H9 (cell line): ENCODE data around the gene CYP1A1. TPM values are rescaled to one million over a fixed set of nuclear protein-coding genes. Genes with fewer than 3 reads are reported as not detected.

Experiments
- DNase-seq: peaks from one replicate; pipeline ENCODE4 v3.0.0-alpha.2; 2017
- H2AFZ ChIP-seq: one replicate; pipeline ENCODE4 v1.6.1; 2013; ENCODE audit warnings: mild to moderate bottlenecking, low read length, control low read depth, moderate library complexity
- H2AK5ac ChIP-seq: 2 replicates; pipeline ENCODE4 v1.6.1; 2013; ENCODE audit warnings: low read length, control low read depth, mixed read lengths; ENCODE audit not compliant: insufficient read length
- H2BK120ac ChIP-seq: one replicate; pipeline ENCODE4 v1.6.1; 2013; ENCODE audit warnings: low read depth, mild to moderate bottlenecking, low read length, control low read depth, inconsistent platforms; ENCODE audit not compliant: poor library complexity, severe bottlenecking
- H2BK12ac ChIP-seq: 2 replicates; pipeline ENCODE4 v1.6.1; 2013; ENCODE audit warnings: low read length, control low read depth, mixed read lengths, low read depth; ENCODE audit not compliant: insufficient read length
- H2BK15ac ChIP-seq: 2 replicates; pipeline ENCODE4 v1.6.1; 2013; ENCODE audit warnings: low read depth, low read length, control low read depth
- H2BK20ac ChIP-seq: one replicate; pipeline ENCODE4 v1.6.1; 2013; ENCODE audit warnings: low read depth, mild to moderate bottlenecking, low read length, control low read depth, inconsistent platforms; ENCODE audit not compliant: poor library complexity, severe bottlenecking
- H2BK5ac ChIP-seq: 2 replicates; pipeline ENCODE4 v1.6.1; 2013; ENCODE audit warnings: low read length, control low read depth, mixed read lengths; ENCODE audit not compliant: insufficient read length
- H3K14ac ChIP-seq: 2 replicates; pipeline ENCODE4 v1.6.1; 2013; ENCODE audit warnings: low read length, control low read depth; ENCODE audit not compliant: insufficient read depth
- H3K18ac ChIP-seq: 2 replicates; pipeline ENCODE4 v1.6.1; 2013; ENCODE audit warnings: low read depth, mild to moderate bottlenecking, mixed read lengths, low read length, control low read depth; ENCODE audit not compliant: insufficient read length
- H3K23ac ChIP-seq: 2 replicates; pipeline ENCODE4 v1.6.1; 2013; ENCODE audit warnings: low read length, control low read depth, mixed read lengths, low read depth; ENCODE audit not compliant: insufficient read length
- H3K23me2 ChIP-seq: 2 replicates; pipeline ENCODE4 v1.6.1; 2013; ENCODE audit warnings: low read depth, mild to moderate bottlenecking, mixed read lengths, low read length, control low read depth; ENCODE audit not compliant: insufficient read length, poor library complexity, severe bottlenecking
- H3K27ac ChIP-seq: 2 replicates; pipeline ENCODE4 v1.5.1; 2013; ENCODE audit warnings: low read length, control low read depth, mixed read lengths, low read depth; ENCODE audit not compliant: insufficient read length
- H3K27me3 ChIP-seq: 2 replicates; pipeline ENCODE4 v1.6.1; 2013; ENCODE audit warnings: low read length, control low read depth, inconsistent platforms; ENCODE audit not compliant: insufficient read depth
- H3K4ac ChIP-seq: 2 replicates; pipeline ENCODE4 v1.6.1; 2013; ENCODE audit warnings: low read depth, mild to moderate bottlenecking, control low read depth, inconsistent platforms, low read length, moderate library complexity
- H3K4me1 ChIP-seq: 2 replicates; pipeline ENCODE4 v1.6.1; 2013; ENCODE audit warnings: low read length, control low read depth, inconsistent platforms; ENCODE audit not compliant: insufficient read depth
- H3K4me2 ChIP-seq: 2 replicates; pipeline ENCODE4 v1.6.1; 2013; ENCODE audit warnings: low read length, control low read depth, mixed read lengths; ENCODE audit not compliant: insufficient read length, insufficient read depth
- H3K56ac ChIP-seq: 2 replicates; pipeline ENCODE4 v1.6.1; 2013; ENCODE audit warnings: low read depth, mild to moderate bottlenecking, mixed read lengths, low read length, control low read depth; ENCODE audit not compliant: insufficient read length
- H3K79me1 ChIP-seq: 2 replicates; pipeline ENCODE4 v1.6.1; 2013; ENCODE audit warnings: low read depth, mild to moderate bottlenecking, moderate library complexity, low read length, control low read depth, inconsistent platforms; ENCODE audit not compliant: insufficient read depth, poor library complexity, severe bottlenecking
- H3K79me2 ChIP-seq: 2 replicates; pipeline ENCODE4 v1.6.1; 2013; ENCODE audit warnings: low read length, control low read depth, inconsistent platforms; ENCODE audit not compliant: insufficient read depth
- H3K9ac ChIP-seq: 2 replicates; pipeline ENCODE4 v1.6.1; 2013; ENCODE audit warnings: low read length, control low read depth, mixed read lengths; ENCODE audit not compliant: insufficient read length; ENCODE audit errors: extremely low read depth
- H3K9me3 ChIP-seq: one replicate; pipeline ENCODE4 v1.6.1; 2013; ENCODE audit warnings: low read depth, low read length, inconsistent platforms; ENCODE audit not compliant: control insufficient read depth
- H3T11ph ChIP-seq: one replicate; pipeline ENCODE4 v1.6.1; 2013; ENCODE audit warnings: mild to moderate bottlenecking, low read length, control low read depth, inconsistent platforms
- H4K20me1 ChIP-seq: one replicate; pipeline ENCODE4 v1.6.1; 2013; ENCODE audit not compliant: control insufficient read depth, insufficient read length, insufficient read depth
- H4K5ac ChIP-seq: 2 replicates; pipeline ENCODE4 v1.6.1; 2013; ENCODE audit warnings: low read depth, mild to moderate bottlenecking, mixed read lengths, low read length, control low read depth; ENCODE audit not compliant: insufficient read length
- H4K8ac ChIP-seq: replicated peaks from 2 replicates; pipeline ENCODE4 v1.6.1; 2013; ENCODE audit warnings: low read length, control low read depth, mixed read lengths, low read depth; ENCODE audit not compliant: insufficient read length
- H4K91ac ChIP-seq: 2 replicates; pipeline ENCODE4 v1.6.1; 2013; ENCODE audit warnings: low read depth, mild to moderate bottlenecking, moderate library complexity, mixed read lengths, low read length, control low read depth; ENCODE audit not compliant: insufficient read length
- H3K27ac Mint-ChIP-seq, 3 experiments: 2 replicates in 2 of 3; 3 replicates in 1 of 3; pipeline ENCODE4 v1.8.0; 2020 to 2021; ENCODE audit warnings: mixed read lengths in 3 of 3, mild to moderate bottlenecking in 1 of 3, moderate library complexity in 1 of 3
- H3K27me3 Mint-ChIP-seq: 2 replicates; pipeline ENCODE4 v1.8.0; 2021; ENCODE audit warnings: low read depth, mild to moderate bottlenecking, moderate library complexity, mixed read lengths
- H3K36me3 Mint-ChIP-seq, 3 experiments: 2 replicates in 2 of 3; 3 replicates in 1 of 3; pipeline ENCODE4 v1.8.0; 2020 to 2021; ENCODE audit warnings: low read depth in 3 of 3, mixed read lengths in 3 of 3; ENCODE audit not compliant: insufficient read depth in 1 of 3
- H3K4me1 Mint-ChIP-seq, 2 experiments: 2 replicates each; pipeline ENCODE4 v1.8.0; 2020; ENCODE audit warnings: mixed read lengths in 2 of 2
- H3K4me3 Mint-ChIP-seq, 2 experiments: 2 replicates in 1 of 2; 3 replicates in 1 of 2; pipeline ENCODE4 v1.8.0; 2020 to 2021; ENCODE audit warnings: mild to moderate bottlenecking in 2 of 2, mixed read lengths in 2 of 2, moderate library complexity in 1 of 2
- H3K9me3 Mint-ChIP-seq, 2 experiments: 2 replicates in 1 of 2; 3 replicates in 1 of 2; pipeline ENCODE4 v1.8.0; 2020; ENCODE audit warnings: mild to moderate bottlenecking in 2 of 2, mixed read lengths in 2 of 2, moderate library complexity in 1 of 2
- CTCF ChIP-seq: fragments of 200-600 bp; sonication (generic); conservative IDR thresholded peaks from 3 replicates; pipeline ENCODE4 v1.8.0; 2021; ENCODE audit warnings: antibody characterized with exemption, mild to moderate bottlenecking
- WGBS: extraction: QIAGEN DNeasy Blood & Tissue Kit; methylation state at CpG from one replicate; pipeline ENCODE4 v1.1.7; 2013; ENCODE audit warnings: missing lambda C conversion rate, low lambda C conversion rate, mixed read lengths; ENCODE audit not compliant: insufficient read length; ENCODE audit errors: extremely low coverage; 5-methylcytosine and 5-hydroxymethylcytosine counted together
- total RNA-seq: library from RNA; stranded (reverse); gene quantifications from 2 replicates; pipeline ENCODE4 v1.2.1, GENCODE V29; 2021

CYP1A1 gene
- total RNA-seq, 1 experiment from 2014 or later: 0.33 TPM

DNA sequence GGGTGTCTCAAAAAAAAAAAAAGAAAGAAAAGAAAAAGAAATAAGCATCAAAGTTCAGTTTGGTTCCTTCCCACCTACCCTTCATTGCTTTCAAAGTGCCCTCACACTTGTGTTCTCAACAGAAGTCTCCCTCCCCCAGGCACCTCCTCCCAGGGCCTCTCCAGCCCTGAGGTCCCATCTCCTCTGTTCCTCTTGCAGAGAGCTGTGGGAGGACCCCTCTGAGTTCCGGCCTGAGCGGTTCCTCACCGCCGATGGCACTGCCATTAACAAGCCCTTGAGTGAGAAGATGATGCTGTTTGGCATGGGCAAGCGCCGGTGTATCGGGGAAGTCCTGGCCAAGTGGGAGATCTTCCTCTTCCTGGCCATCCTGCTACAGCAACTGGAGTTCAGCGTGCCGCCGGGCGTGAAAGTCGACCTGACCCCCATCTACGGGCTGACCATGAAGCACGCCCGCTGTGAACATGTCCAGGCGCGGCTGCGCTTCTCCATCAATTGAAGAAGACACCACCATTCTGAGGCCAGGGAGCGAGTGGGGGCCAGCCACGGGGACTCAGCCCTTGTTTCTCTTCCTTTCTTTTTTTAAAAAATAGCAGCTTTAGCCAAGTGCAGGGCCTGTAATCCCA is 29.4 kb upstream of the CYP1A1 start:
- H4K8ac ChIP-seq: no peak overlapping the region
- H3K36me3 Mint-ChIP-seq: no peaks in the 10 kb centered on the region
- no peak overlapping the region for H3K23ac ChIP-seq
- H2BK120ac ChIP-seq: no peak overlapping the region
- H3K27ac Mint-ChIP-seq: no peak overlapping the region
- peaks cover 0 to 2% of the 10 kb centered on the region in 2 experiments; a peak in 1 of 5 replicates for H3K9me3 Mint-ChIP-seq
- H3K14ac ChIP-seq: no peak overlapping the region
- no peak overlapping the region for H2AFZ ChIP-seq
- H3K27me3 ChIP-seq: no peaks in the 10 kb centered on the region; the same call in 1 of the 2 replicates
- H3K4ac ChIP-seq: no peak overlapping the region
- H3K79me2 ChIP-seq: no peaks in the 10 kb centered on the region
- H3K4me2 ChIP-seq: no peak overlapping the region
- no peak overlapping the region for H3K27ac ChIP-seq
- H4K91ac ChIP-seq: no peak overlapping the region
- H2AK5ac ChIP-seq: no peak overlapping the region
- no peak overlapping the region for H2BK5ac ChIP-seq
- no peak overlapping the region for H3K9ac ChIP-seq
- peaks cover 15 to 24% of the 10 kb centered on the region in 2 experiments for H3K4me1 Mint-ChIP-seq
- no peaks in the 10 kb centered on the region for H3K23me2 ChIP-seq
- no peak for DNase-seq
- H2BK15ac ChIP-seq: no peak overlapping the region
- H4K5ac ChIP-seq: no peak overlapping the region
- H3K4me3 Mint-ChIP-seq: no peak overlapping the region
- no peaks in the 10 kb centered on the region for H3K9me3 ChIP-seq
- no peak overlapping the region for H2BK20ac ChIP-seq
- H3K56ac ChIP-seq: no peak overlapping the region
- peaks cover 23% of the 10 kb centered on the region for H3K27me3 Mint-ChIP-seq
- H3K4me1 ChIP-seq: no peaks in the 10 kb centered on the region
- H4K20me1 ChIP-seq: no peaks in the 10 kb centered on the region
- no peaks in the 10 kb centered on the region for H3K79me1 ChIP-seq
- no peak overlapping the region for H3K18ac ChIP-seq
- H3T11ph ChIP-seq: no peak overlapping the region
- WGBS: no CpG with 5 or more reads among the region's 20 CpGs
- no peak for TF ChIP-seq CTCF
- H2BK12ac ChIP-seq: no peak overlapping the region
